ELR (cell line): ENCODE data around the gene RIPOR2.
"Not testable (repeated sequence)": the region's sequence is repeated elsewhere in the genome, so short reads cannot be mapped to it uniquely, and the experiment has no call there.

Source experiments
- DNase-seq: peaks from one replicate; pipeline ENCODE4 v3.0.0-alpha.2; 2015; ENCODE audit warnings: low read depth

The RIPOR2 gene

DNA sequence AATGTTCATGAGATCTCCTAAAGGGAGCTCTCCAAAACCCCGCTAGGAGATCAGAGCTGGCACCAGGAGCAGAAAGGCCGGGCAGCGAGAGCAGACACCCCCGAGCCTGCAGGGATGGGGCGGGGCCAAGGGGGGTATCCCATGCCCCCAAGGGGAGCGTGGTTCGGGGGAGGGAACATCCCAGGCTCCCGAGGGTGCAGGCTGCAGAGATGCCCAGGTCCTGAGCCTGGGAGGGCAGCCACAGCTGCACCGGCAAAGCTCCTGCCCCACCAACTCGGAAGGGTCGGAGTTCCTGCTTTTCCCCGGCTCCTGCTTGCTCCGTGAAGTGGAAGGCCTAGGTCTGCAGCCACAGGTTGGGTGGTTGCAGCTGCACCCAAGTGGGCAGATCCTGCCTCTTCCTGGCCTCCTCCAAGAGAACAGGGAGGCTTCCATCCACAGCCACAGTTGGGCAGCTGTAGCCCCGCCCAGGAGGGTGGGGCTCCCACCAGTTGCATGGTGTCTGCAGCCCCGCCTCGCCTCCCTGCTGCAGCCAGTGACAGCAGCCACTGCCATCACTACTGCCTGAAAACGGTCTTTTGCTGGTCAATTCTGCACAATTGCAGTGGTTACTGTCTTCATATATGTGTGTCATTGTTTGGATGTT, 174.4 kb downstream of the RIPOR2 start:
- no peak for DNase-seq

DNA sequence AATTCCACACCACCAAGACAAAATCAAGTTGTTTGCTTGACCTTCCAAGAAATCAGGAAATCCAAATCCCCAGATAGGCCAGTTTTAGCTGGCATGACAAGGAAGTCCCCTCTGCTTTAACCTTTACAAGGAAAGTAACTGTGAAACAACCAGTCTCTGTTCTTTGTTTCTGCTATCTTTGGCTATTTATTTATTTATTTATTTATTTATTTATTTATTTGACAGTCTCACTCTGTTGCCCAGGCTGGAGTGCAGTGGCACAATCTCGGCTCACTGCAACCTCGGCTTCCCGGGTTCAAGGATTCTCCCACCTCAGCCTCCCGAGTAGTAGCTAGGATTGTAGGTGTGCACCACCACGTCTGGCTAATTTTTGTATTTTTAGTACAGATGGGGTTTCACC, 175.6 kb downstream of the RIPOR2 start:
- DNase-seq: no peak

DNA sequence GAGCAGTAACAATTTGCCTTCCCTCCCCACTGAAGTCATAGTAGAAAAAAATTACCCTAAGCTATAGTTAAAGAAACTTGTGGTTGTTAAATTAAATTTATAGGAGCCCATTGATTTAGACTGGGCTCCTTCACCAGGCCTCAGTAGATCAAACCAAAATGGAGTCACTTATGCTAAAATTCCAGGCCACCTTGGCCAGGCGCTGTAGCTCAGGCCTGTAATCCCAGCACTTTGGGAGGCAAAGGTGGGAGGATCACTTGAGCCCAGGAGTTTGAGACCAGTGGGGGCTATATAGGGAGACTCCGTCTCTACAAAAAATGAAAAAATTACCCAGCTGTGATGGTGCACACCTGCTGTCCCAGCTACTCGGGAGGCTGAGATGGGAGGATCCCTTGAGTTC, 176.0 kb downstream of the RIPOR2 start:
- DNase-seq: no peak

DNA sequence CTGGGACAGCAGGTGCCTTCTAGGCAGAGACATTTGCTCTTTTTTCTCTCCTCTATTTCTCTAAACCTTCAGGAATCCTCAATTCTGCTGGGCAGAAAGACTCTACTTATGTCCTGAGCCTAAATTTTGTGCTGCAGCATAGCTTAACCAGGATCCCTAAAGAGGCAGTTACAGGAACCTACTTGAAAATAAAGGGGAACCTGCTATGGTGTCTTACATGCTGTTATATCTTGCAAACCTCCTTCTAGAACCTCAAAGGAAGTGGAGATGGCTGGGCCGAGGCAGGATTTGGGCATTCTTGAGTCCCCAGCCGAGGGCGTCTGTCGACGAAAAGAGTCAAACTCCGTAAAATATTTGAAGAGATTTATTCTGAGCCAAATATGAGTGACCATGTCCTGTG, 178.1 kb downstream of the RIPOR2 start:
- no peak for DNase-seq

DNA sequence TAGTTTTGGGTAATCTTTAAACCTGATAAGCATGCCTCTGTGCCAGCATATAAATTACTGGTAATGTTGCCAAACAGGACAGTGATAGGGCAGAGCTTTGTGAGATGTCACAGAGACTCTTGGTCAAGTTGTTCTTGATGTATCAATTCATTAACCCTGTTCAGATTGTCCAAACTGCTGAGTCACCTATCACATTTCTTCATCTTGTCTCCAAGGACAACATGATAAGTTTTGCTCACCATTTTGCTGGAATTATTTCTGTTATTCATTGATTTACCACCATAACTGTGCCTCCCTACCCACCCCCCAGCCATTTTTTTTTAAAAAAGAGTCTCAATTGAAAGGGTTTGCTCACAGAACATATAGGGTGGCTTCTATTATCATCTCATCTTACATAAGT, 180.5 kb downstream of the RIPOR2 start:
- DNase-seq: no peak

DNA sequence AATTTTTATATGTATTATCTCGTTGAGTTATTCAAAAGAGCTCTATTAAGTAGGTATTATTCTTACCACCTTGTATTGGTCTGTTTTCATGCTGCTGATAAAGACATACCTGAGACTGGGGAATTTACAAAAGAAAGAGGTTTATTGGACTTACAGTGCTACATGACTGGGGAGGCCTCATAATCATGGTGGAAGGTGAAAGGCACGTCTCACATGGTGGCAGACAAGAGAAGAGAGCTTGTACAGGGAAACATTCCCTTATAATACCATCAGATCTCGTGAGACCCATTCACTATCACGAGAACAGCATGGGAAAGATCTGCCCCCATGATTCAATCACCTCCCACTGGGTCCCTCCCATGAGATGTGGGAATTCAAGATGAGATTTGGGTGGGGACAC, 181.4 kb downstream of the RIPOR2 start:
- DNase-seq: not testable (repeated sequence)
